Lower leg skin (tissue), 3 donors: Measurements from ENCODE around the gene ELOF1.
A peak's percentile ranks its signal among the peaks of the same experiment; 100 is the strongest.

Experiments
- CTCF ChIP-seq, 3 donors: fragments of 450-650 bp; IDR thresholded peaks; one replicate each; pipeline ENCODE4 v1.5.1; 2016; ENCODE audit warnings: antibody characterized with exemption in 3 of 3, mild to moderate bottlenecking in 3 of 3, moderate library complexity in 2 of 3
- POLR2A ChIP-seq, 2 donors: fragments of 450-650 bp; IDR thresholded peaks; one replicate each; pipeline ENCODE4 v1.6.1; 2016 to 2017; ENCODE audit warnings: antibody characterized with exemption in 2 of 2, mild to moderate bottlenecking in 1 of 2, moderate library complexity in 1 of 2

GRCh38 chr19:11587302-11587974 is 28.4 kb upstream of the ELOF1 start:
- TF ChIP-seq CTCF (IDR thresholded peaks at IDR 0.05) (peak in 1 of 3 donors; percentile 87), POLR2A (IDR thresholded peaks at IDR 0.05) (no peak)
